Measurements from ENCODE around the gene SFPQ.

DNA sequence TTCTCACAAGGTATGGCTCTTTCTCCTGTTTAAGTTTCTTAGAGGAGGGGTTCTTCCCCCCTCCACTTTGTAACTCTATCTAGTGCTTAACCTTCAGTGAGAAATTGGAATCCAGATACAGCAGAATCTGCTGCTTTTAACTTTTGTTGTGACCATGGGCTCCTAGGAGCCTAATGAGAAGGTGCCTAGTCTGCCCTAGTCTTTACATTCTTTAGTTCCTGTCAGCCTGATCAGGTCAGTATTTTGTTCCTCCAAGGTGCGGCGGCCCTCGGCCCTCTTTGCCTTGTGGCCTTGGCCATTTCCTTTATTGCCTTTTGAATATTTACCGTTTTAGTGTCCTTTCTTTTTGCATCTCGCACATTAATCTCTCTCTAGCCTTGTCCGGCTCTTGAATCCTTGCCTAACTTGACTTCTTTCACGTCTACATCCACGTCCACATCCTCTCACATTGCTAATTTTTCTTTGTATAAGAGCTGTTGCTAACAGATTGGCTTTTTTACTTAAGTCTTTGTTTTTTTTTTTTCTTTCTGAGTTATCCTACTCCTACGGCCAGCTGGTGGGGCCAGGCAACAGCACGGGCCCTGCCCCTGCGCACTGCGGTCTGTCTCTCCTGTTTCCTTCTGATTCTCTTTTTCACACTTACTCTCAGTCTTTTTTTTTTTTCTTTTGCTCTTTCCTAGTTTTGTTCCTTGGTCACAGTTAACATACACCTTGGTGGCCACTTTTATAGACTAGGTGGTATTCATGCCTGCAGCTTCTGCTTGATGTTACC is 49.0 kb downstream of the SFPQ start:
- TF ChIP-seq, protein P1, sequence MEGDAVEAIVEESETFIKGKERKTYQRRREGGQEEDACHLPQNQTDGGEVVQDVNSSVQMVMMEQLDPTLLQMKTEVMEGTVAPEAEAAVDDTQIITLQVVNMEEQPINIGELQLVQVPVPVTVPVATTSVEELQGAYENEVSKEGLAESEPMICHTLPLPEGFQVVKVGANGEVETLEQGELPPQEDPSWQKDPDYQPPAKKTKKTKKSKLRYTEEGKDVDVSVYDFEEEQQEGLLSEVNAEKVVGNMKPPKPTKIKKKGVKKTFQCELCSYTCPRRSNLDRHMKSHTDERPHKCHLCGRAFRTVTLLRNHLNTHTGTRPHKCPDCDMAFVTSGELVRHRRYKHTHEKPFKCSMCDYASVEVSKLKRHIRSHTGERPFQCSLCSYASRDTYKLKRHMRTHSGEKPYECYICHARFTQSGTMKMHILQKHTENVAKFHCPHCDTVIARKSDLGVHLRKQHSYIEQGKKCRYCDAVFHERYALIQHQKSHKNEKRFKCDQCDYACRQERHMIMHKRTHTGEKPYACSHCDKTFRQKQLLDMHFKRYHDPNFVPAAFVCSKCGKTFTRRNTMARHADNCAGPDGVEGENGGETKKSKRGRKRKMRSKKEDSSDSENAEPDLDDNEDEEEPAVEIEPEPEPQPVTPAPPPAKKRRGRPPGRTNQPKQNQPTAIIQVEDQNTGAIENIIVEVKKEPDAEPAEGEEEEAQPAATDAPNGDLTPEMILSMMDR (conservative IDR thresholded peaks at IDR 0.05; ENCODE audit: low read depth, low read length) = no peak
- TF ChIP-seq EZH2 (IDR thresholded peaks at IDR 0.05; ENCODE audit: low read length, unreplicated experiment) (no peak), EZH2phosphoT487 (IDR thresholded peaks at IDR 0.05; ENCODE audit: borderline replicate concordance, low read length) (no peak)

Measured in PC-3 (cell line).